Liver (tissue), 9 donors: ENCODE data around the gene RAG1. TPM values are rescaled to one million over a fixed set of nuclear protein-coding genes. Genes with fewer than 3 reads are reported as not detected.

Experiments used
- DNase-seq: peaks from one replicate; pipeline ENCODE4 v3.0.0-alpha.2; 2017; ENCODE audit warnings: low spot score
- H3K27ac ChIP-seq, 2 donors: one replicate each; pipeline ENCODE4 v1.7.0; 2013; ENCODE audit warnings: inconsistent platforms in 2 of 2, low read length in 2 of 2, control low read depth in 1 of 2, low read depth in 1 of 2, mild to moderate bottlenecking in 1 of 2
- H3K27me3 ChIP-seq, 4 donors: one replicate each; pipeline versions ENCODE4 v1.6.1 to v1.7.0; 2013; ENCODE audit warnings: low read length in 3 of 4, inconsistent platforms in 1 of 4, mild to moderate bottlenecking in 1 of 4, moderate library complexity in 1 of 4; ENCODE audit not compliant: control insufficient read depth in 4 of 4, insufficient read depth in 4 of 4
- H3K36me3 ChIP-seq, 4 donors: one replicate each; pipeline versions ENCODE4 v1.6.1 to v1.7.0; 2013; ENCODE audit warnings: low read length in 3 of 4, mild to moderate bottlenecking in 3 of 4, low read depth in 1 of 4, moderate library complexity in 1 of 4; ENCODE audit not compliant: control insufficient read depth in 4 of 4, insufficient read depth in 3 of 4
- H3K4me1 ChIP-seq, 4 donors: one replicate each; pipeline versions ENCODE4 v1.6.1 to v1.7.0; 2013; ENCODE audit warnings: low read length in 3 of 4, mild to moderate bottlenecking in 3 of 4, moderate library complexity in 1 of 4; ENCODE audit not compliant: control insufficient read depth in 4 of 4, insufficient read depth in 4 of 4
- H3K4me3 ChIP-seq, 3 donors: one replicate each; pipeline versions ENCODE4 v1.6.1 to v1.7.0; 2013; ENCODE audit warnings: low read length in 3 of 3, control low read depth in 1 of 3, low read depth in 1 of 3, mild to moderate bottlenecking in 1 of 3
- H3K9ac ChIP-seq, 2 donors: one replicate each; pipeline ENCODE4 v1.7.0; 2013; ENCODE audit warnings: low read length in 2 of 2, mild to moderate bottlenecking in 2 of 2, moderate library complexity in 2 of 2, control low read depth in 1 of 2, low read depth in 1 of 2
- H3K9me3 ChIP-seq, 4 donors: one replicate each; pipeline versions ENCODE4 v1.6.1 to v1.7.0; 2013; ENCODE audit warnings: low read length in 3 of 4; ENCODE audit not compliant: control insufficient read depth in 4 of 4
- EGR1 ChIP-seq, 2 donors: IDR thresholded peaks; 2 replicates each; pipeline ENCODE4 v1.6.1; 2016 to 2018; ENCODE audit warnings: antibody characterized with exemption in 2 of 2, low read depth in 2 of 2
- FOXA1 ChIP-seq: IDR thresholded peaks from 2 replicates; pipeline ENCODE4 v1.6.1; 2016; ENCODE audit warnings: antibody characterized with exemption
- FOXA2 ChIP-seq: IDR thresholded peaks from 2 replicates; pipeline ENCODE4 v1.6.1; 2016; ENCODE audit warnings: antibody characterized with exemption
- GABPA ChIP-seq, 2 donors: IDR thresholded peaks in 1 of 2; conservative IDR thresholded peaks in 1 of 2; 2 replicates each; pipeline ENCODE4 v1.6.1; 2016; ENCODE audit warnings: antibody characterized with exemption in 2 of 2, mild to moderate bottlenecking in 1 of 2, moderate library complexity in 1 of 2
- HNF4A ChIP-seq, 2 donors: conservative IDR thresholded peaks; 2 replicates each; pipeline ENCODE4 v1.6.1; 2016; ENCODE audit warnings: antibody characterized with exemption in 2 of 2, mild to moderate bottlenecking in 2 of 2
- HNF4G ChIP-seq: IDR thresholded peaks from 2 replicates; pipeline ENCODE4 v1.6.1; 2016; ENCODE audit warnings: antibody characterized with exemption
- JUND ChIP-seq, 2 donors: IDR thresholded peaks; 2 replicates each; pipeline ENCODE4 v1.6.1; 2016; ENCODE audit warnings: antibody characterized with exemption in 2 of 2
- NR2F2 ChIP-seq: IDR thresholded peaks from 2 replicates; pipeline ENCODE4 v1.6.1; 2016; ENCODE audit warnings: antibody characterized with exemption
- RAD21 ChIP-seq, 2 donors: IDR thresholded peaks; 2 replicates each; pipeline ENCODE4 v1.6.1; 2016; ENCODE audit warnings: antibody characterized with exemption in 2 of 2, mild to moderate bottlenecking in 2 of 2
- RXRA ChIP-seq, 2 donors: IDR thresholded peaks; 2 replicates each; pipeline ENCODE4 v1.6.1; 2017 to 2018; ENCODE audit warnings: antibody characterized with exemption in 2 of 2, mild to moderate bottlenecking in 1 of 2
- SP1 ChIP-seq: IDR thresholded peaks from 2 replicates; pipeline ENCODE4 v1.6.1; 2018; ENCODE audit warnings: antibody characterized with exemption, mild to moderate bottlenecking
- TAF1 ChIP-seq: conservative IDR thresholded peaks from 2 replicates; pipeline ENCODE4 v1.6.1; 2016; ENCODE audit warnings: antibody characterized with exemption, mild to moderate bottlenecking
- YY1 ChIP-seq: IDR thresholded peaks from 2 replicates; pipeline ENCODE4 v1.6.1; 2016; ENCODE audit warnings: antibody characterized with exemption, mild to moderate bottlenecking
- WGBS: extraction: QIAGEN DNeasy Blood & Tissue Kit; methylation state at CpG from one replicate; pipeline ENCODE4 v1.1.7; 2013; 5-methylcytosine and 5-hydroxymethylcytosine counted together
- polyA plus RNA-seq, 2 donors: library from polyadenylated mRNA; stranded (reverse) in 1 of 2; unstranded in 1 of 2; fragments of 200-250 nt in 1 of 2; fragments of >200 nt in 1 of 2; fragmentation: Nextera tagmentation in 1 of 2; extraction: Ambion mirVana in 1 of 2; gene quantifications; one replicate each; pipeline versions ENCODE4 v1.2.1 to v1.2.3, GENCODE V29; 2013 to 2015
- total RNA-seq, 2 donors: library from RNA; depleted of rRNA; stranded (reverse); fragments of >200 nt; gene quantifications; one replicate each; pipeline ENCODE4 v1.2.3, GENCODE V29; 2014
- TF ChIP-seq, protein P1 (sequence below): IDR thresholded peaks from 2 replicates; pipeline ENCODE4 v1.6.1; 2016; ENCODE audit warnings: antibody characterized with exemption
- TF ChIP-seq, protein P2 (sequence below): IDR thresholded peaks from 2 replicates; pipeline ENCODE4 v1.6.1; 2016; ENCODE audit warnings: antibody characterized with exemption, mild to moderate bottlenecking
- TF ChIP-seq, protein P3 (sequence below): IDR thresholded peaks from 2 replicates; pipeline ENCODE4 v1.6.1; 2016; ENCODE audit warnings: antibody characterized with exemption
- TF ChIP-seq, protein P4 (sequence below): fragments of 150-350 bp; IDR thresholded peaks from 2 replicates; pipeline ENCODE4 v1.5.1; 2017; ENCODE audit warnings: improper control_type of control experiment, low read depth, low read length; ENCODE audit not compliant: missing input control
- TF ChIP-seq, protein P5 (sequence below): IDR thresholded peaks from 2 replicates; pipeline ENCODE4 v1.6.1; 2016; ENCODE audit warnings: antibody characterized with exemption
- donor health status: healthy.
- donor health status: healthy.
- donor health status: healthy.
- donor health status: healthy.
- donor health status: healthy.

Gene RAG1
- total and polyA plus RNA-seq, 4 donors = 0.43 to 4.3 (median 0.93) TPM

DNA sequence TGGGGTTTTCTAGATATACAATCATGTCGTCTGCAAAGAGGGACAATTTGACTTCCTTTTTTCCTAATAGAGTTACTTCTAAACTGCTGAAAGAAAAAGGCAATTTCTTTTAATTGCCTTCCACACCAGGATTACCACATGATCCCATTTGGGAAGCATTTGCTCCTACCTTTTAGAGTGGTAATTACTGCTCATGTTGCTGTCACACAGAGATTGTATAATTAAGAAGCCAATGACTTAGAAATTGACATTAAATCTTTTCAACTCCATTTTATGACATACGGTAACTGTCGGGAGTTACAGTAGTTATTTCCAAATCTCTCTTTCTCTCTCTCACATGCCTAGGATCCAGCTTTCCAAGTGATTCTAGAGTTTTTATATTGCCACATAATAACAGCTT is 48.0 kb downstream of the RAG1 start:
- no peak overlapping the region for H3K27ac ChIP-seq
- H3K9ac ChIP-seq = no peak overlapping the region
- H3K36me3 ChIP-seq = no peaks in the 10 kb centered on the region
- H3K4me1 ChIP-seq = no peaks in the 10 kb centered on the region
- H3K9me3 ChIP-seq = no peaks in the 10 kb centered on the region
- H3K27me3 ChIP-seq = no peaks in the 10 kb centered on the region
- H3K4me3 ChIP-seq = no peak overlapping the region
- 88% methylated on average over 3 of the region's 3 CpGs for WGBS
- TF ChIP-seq RAD21 (IDR thresholded peaks at IDR 0.05) (no peak), GABPA (IDR thresholded peaks at IDR 0.05 in 1 of 2, conservative IDR thresholded peaks at IDR 0.05 in 1 of 2) (no peak), SP1 (no peak)
- TF ChIP-seq, protein P1, sequence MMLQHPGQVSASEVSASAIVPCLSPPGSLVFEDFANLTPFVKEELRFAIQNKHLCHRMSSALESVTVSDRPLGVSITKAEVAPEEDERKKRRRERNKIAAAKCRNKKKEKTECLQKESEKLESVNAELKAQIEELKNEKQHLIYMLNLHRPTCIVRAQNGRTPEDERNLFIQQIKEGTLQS = no peak
- TF ChIP-seq, protein P2, sequence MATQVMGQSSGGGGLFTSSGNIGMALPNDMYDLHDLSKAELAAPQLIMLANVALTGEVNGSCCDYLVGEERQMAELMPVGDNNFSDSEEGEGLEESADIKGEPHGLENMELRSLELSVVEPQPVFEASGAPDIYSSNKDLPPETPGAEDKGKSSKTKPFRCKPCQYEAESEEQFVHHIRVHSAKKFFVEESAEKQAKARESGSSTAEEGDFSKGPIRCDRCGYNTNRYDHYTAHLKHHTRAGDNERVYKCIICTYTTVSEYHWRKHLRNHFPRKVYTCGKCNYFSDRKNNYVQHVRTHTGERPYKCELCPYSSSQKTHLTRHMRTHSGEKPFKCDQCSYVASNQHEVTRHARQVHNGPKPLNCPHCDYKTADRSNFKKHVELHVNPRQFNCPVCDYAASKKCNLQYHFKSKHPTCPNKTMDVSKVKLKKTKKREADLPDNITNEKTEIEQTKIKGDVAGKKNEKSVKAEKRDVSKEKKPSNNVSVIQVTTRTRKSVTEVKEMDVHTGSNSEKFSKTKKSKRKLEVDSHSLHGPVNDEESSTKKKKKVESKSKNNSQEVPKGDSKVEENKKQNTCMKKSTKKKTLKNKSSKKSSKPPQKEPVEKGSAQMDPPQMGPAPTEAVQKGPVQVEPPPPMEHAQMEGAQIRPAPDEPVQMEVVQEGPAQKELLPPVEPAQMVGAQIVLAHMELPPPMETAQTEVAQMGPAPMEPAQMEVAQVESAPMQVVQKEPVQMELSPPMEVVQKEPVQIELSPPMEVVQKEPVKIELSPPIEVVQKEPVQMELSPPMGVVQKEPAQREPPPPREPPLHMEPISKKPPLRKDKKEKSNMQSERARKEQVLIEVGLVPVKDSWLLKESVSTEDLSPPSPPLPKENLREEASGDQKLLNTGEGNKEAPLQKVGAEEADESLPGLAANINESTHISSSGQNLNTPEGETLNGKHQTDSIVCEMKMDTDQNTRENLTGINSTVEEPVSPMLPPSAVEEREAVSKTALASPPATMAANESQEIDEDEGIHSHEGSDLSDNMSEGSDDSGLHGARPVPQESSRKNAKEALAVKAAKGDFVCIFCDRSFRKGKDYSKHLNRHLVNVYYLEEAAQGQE = no peak
- DNase-seq = no peak

DNA sequence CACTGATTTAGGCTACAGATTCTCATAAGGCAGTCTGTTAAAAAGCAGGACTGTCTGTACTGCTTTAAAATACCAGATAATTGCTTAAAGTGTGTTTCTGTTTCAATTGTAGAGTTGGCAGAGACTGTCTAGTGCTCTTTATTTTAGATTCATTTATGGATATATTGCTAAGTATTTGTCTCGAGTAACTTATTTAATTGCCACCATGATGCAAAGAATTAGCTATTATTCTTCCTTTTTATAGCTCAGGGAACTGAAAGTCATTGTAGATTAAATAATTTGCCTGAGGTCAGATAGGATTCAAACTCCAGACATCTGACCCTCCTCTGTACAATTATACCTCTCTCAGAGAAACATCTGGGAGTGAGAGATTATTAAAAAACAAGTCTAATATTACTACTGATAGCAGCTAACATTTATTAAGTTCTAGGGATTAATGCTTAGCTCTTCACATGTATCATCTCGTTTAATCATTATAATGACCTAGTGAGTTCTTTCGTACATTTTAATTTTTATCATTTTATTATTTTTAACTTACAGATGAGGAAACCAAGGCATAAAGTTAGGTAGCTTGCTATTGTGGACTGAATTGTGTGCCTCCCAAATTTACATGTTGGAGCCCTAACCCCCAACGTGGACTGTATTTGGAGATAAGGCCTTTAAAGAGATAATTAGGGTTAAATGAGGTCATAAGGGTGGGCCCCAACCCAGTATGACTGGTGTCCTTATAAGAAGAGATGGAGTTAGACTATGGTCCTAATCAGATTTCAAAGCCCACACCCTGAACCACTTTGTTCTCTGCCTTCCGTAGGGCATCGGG is 49.9 kb downstream of the RAG1 start:
- WGBS = 89% methylated on average over 6 of the region's 6 CpGs
- Histone ChIP-seq H3K4me3 (no peak overlapping the region), H3K9ac (no peak overlapping the region), H3K27me3 (no peaks in the 10 kb centered on the region), H3K4me1 (no peaks in the 10 kb centered on the region), H3K36me3 (no peaks in the 10 kb centered on the region), H3K27ac (no peak overlapping the region), H3K9me3 (no peaks in the 10 kb centered on the region)
- DNase-seq = no peak
- TF ChIP-seq RAD21 (IDR thresholded peaks at IDR 0.05) = no peak
- TF ChIP-seq SP1 = no peak
- TF ChIP-seq, protein P2 = no peak
- TF ChIP-seq, protein P3, sequence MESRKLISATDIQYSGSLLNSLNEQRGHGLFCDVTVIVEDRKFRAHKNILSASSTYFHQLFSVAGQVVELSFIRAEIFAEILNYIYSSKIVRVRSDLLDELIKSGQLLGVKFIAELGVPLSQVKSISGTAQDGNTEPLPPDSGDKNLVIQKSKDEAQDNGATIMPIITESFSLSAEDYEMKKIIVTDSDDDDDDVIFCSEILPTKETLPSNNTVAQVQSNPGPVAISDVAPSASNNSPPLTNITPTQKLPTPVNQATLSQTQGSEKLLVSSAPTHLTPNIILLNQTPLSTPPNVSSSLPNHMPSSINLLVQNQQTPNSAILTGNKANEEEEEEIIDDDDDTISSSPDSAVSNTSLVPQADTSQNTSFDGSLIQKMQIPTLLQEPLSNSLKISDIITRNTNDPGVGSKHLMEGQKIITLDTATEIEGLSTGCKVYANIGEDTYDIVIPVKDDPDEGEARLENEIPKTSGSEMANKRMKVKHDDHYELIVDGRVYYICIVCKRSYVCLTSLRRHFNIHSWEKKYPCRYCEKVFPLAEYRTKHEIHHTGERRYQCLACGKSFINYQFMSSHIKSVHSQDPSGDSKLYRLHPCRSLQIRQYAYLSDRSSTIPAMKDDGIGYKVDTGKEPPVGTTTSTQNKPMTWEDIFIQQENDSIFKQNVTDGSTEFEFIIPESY = no peak
- TF ChIP-seq, protein P1 = no peak
- TF ChIP-seq HNF4A (conservative IDR thresholded peaks at IDR 0.05) = no peak
- no peak for TF ChIP-seq EGR1 (IDR thresholded peaks at IDR 0.05; ENCODE audit: low read depth in 2 of 2)
- TF ChIP-seq HNF4G = no peak
- TF ChIP-seq FOXA1 = no peak
- TF ChIP-seq YY1 = no peak
- TF ChIP-seq TAF1 = no peak
- no peak for TF ChIP-seq RXRA (IDR thresholded peaks at IDR 0.05)
- TF ChIP-seq, protein P4, sequence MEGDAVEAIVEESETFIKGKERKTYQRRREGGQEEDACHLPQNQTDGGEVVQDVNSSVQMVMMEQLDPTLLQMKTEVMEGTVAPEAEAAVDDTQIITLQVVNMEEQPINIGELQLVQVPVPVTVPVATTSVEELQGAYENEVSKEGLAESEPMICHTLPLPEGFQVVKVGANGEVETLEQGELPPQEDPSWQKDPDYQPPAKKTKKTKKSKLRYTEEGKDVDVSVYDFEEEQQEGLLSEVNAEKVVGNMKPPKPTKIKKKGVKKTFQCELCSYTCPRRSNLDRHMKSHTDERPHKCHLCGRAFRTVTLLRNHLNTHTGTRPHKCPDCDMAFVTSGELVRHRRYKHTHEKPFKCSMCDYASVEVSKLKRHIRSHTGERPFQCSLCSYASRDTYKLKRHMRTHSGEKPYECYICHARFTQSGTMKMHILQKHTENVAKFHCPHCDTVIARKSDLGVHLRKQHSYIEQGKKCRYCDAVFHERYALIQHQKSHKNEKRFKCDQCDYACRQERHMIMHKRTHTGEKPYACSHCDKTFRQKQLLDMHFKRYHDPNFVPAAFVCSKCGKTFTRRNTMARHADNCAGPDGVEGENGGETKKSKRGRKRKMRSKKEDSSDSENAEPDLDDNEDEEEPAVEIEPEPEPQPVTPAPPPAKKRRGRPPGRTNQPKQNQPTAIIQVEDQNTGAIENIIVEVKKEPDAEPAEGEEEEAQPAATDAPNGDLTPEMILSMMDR = no peak
- no peak for TF ChIP-seq FOXA2
- TF ChIP-seq, protein P5, sequence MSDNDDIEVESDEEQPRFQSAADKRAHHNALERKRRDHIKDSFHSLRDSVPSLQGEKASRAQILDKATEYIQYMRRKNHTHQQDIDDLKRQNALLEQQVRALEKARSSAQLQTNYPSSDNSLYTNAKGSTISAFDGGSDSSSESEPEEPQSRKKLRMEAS = no peak
- TF ChIP-seq GABPA (IDR thresholded peaks at IDR 0.05 in 1 of 2, conservative IDR thresholded peaks at IDR 0.05 in 1 of 2) = no peak
- no peak for TF ChIP-seq NR2F2
- no peak for TF ChIP-seq JUND (IDR thresholded peaks at IDR 0.05)
